B cell (primary cell): Measurements from ENCODE around the gene SLC17A8. TPM values are rescaled to one million over a fixed set of nuclear protein-coding genes. Genes with fewer than 3 reads are reported as not detected.

ENCODE experiments used
- ATAC-seq: fragments of 200-7000 bp; cut with Tn5 transposase; one replicate; pipeline ENCODE4 v1.10.0; 2021; ENCODE audit warnings: low read depth, mild to moderate bottlenecking, moderate number of reproducible peaks, moderate library complexity
- CTCF ChIA-PET: fragments of 350-600 bp; sonication (Branson Sonifier 250); formaldehyde crosslinking; loops from one replicate; lab custom pipeline; 2021; ENCODE audit warnings: antibody characterized with exemption, inconsistent platforms; lab: Charles Lee
- POLR2A ChIA-PET: fragments of 350-600 bp; sonication (Branson Sonifier 250); formaldehyde crosslinking; loops from one replicate; lab custom pipeline; 2021; ENCODE audit warnings: antibody characterized with exemption; lab: Charles Lee
- DNase-seq: peaks from one replicate; pipeline ENCODE4 v3.0.0; 2013
- H2AFZ ChIP-seq: 2 replicates; pipeline ENCODE4 v1.6.1; 2012; ENCODE audit warnings: mild to moderate bottlenecking, low read depth, low read length; ENCODE audit not compliant: insufficient read depth, poor library complexity, severe bottlenecking
- H3K27ac ChIP-seq, 2 donors: 1 replicate in 1 of 2; 2 replicates in 1 of 2; pipeline ENCODE4 v1.5.1; 2012 to 2013; ENCODE audit warnings: low read length in 2 of 2, mild to moderate bottlenecking in 2 of 2, moderate library complexity in 1 of 2
- H3K27me3 ChIP-seq, 4 experiments: fragments of 200-600 bp in 1 of 4; sonication (generic) in 1 of 4; replicated peaks in 1 of 4; 1 replicate in 2 of 4; 2 replicates in 2 of 4; pipeline versions ENCODE4 v1.6.1 to v1.7.0; 2013 to 2016; ENCODE audit warnings: low read length in 3 of 4, mild to moderate bottlenecking in 2 of 4, mixed read lengths in 1 of 4, moderate library complexity in 1 of 4; ENCODE audit not compliant: insufficient read depth in 4 of 4, control insufficient read depth in 3 of 4; ENCODE audit errors: control extremely low read depth in 1 of 4
- H3K36me3 ChIP-seq, 2 experiments: replicated peaks in 1 of 2; 1 replicate in 1 of 2; 2 replicates in 1 of 2; pipeline versions ENCODE4 v1.6.1 to v1.7.1; 2013; ENCODE audit warnings: low read length in 1 of 2; ENCODE audit not compliant: insufficient read depth in 2 of 2, control insufficient read depth in 1 of 2; ENCODE audit errors: control extremely low read depth in 1 of 2, extremely low read depth in 1 of 2
- H3K4me1 ChIP-seq, 2 donors: fragments of 200-600 bp in 1 of 2; sonication (generic) in 1 of 2; 1 replicate in 1 of 2; 2 replicates in 1 of 2; pipeline versions ENCODE4 v1.5.1 to v1.6.1; 2013 to 2017; ENCODE audit warnings: low read length in 2 of 2; ENCODE audit not compliant: control insufficient read depth in 2 of 2, insufficient read depth in 2 of 2
- H3K4me2 ChIP-seq: replicated peaks from 2 replicates; pipeline ENCODE3; 2012; ENCODE audit warnings: mild to moderate bottlenecking, low read depth, low read length; ENCODE audit not compliant: poor library complexity, severe bottlenecking
- H3K4me3 ChIP-seq, 5 experiments: fragments of 200-600 bp in 1 of 5; sonication (generic) in 1 of 5; 1 replicate in 3 of 5; 2 replicates in 2 of 5; pipeline versions ENCODE4 v1.5.1 to v1.7.0; 2011 to 2016; ENCODE audit warnings: low read length in 4 of 5, mild to moderate bottlenecking in 4 of 5, low read depth in 2 of 5, control low read depth in 1 of 5, moderate library complexity in 1 of 5; ENCODE audit not compliant: insufficient read depth in 1 of 5; ENCODE audit errors: control extremely low read depth in 1 of 5, extremely low read depth in 1 of 5
- H3K79me2 ChIP-seq: fragments of 200-600 bp; sonication (generic); one replicate; pipeline ENCODE4 v1.6.0; 2016; ENCODE audit warnings: low read length; ENCODE audit not compliant: control insufficient read depth, insufficient read depth
- H3K9ac ChIP-seq: fragments of 200-600 bp; sonication (generic); 2 replicates; pipeline ENCODE4 v1.6.1; 2017; ENCODE audit warnings: mild to moderate bottlenecking, low read length, moderate library complexity
- H3K9me3 ChIP-seq, 3 donors: one replicate each; pipeline versions ENCODE4 v1.6.1 to v1.7.1; 2013; ENCODE audit warnings: low read length in 2 of 3; ENCODE audit not compliant: control insufficient read depth in 2 of 3, insufficient read depth in 1 of 3; ENCODE audit errors: control extremely low read depth in 1 of 3
- H4K20me1 ChIP-seq: 2 replicates; pipeline ENCODE4 v1.6.0; 2012; ENCODE audit warnings: mild to moderate bottlenecking, low read length; ENCODE audit not compliant: insufficient read depth, control insufficient read depth, poor library complexity, severe bottlenecking
- H3K27ac Mint-ChIP-seq: one replicate; pipeline ENCODE4 v1.8.0; 2021; ENCODE audit warnings: mixed read lengths
- H3K27me3 Mint-ChIP-seq: one replicate; pipeline ENCODE4 v1.8.0; 2021; ENCODE audit warnings: mixed read lengths
- H3K4me1 Mint-ChIP-seq: one replicate; pipeline ENCODE4 v1.8.0; 2021; ENCODE audit warnings: mixed read lengths
- H3K4me3 Mint-ChIP-seq: one replicate; pipeline ENCODE4 v1.8.0; 2021; ENCODE audit warnings: mixed read lengths
- H3K9me3 Mint-ChIP-seq: one replicate; pipeline ENCODE4 v1.8.0; 2022; ENCODE audit warnings: mixed read lengths; ENCODE audit not compliant: insufficient read depth
- EZH2 ChIP-seq: IDR thresholded peaks from 2 replicates; pipeline ENCODE4 v1.6.1; 2012; ENCODE audit warnings: borderline replicate concordance, low read depth, mild to moderate bottlenecking, moderate library complexity, low read length; ENCODE audit not compliant: insufficient read depth, poor library complexity, severe bottlenecking
- WGBS: methylation state at CpG from one replicate; pipeline ENCODE4 v1.1.5; 2013; ENCODE audit warnings: missing lambda C conversion rate; ENCODE audit not compliant: insufficient coverage; 5-methylcytosine and 5-hydroxymethylcytosine counted together
- intact Hi-C: fragments of 100-400 bp; cut with micrococcal nuclease; formaldehyde crosslinking; loops from one replicate; pipeline ENCODE4 v1.10.0; 2022
- polyA plus RNA-seq: library from polyadenylated mRNA; depleted of rRNA; stranded (reverse); fragments of >200 nt; gene quantifications from 2 replicates; pipeline ENCODE4 v1.2.3, GENCODE V29; 2012
- total RNA-seq, 2 donors: library from RNA; stranded (reverse); fragments of 120-200 nt in 1 of 2; gene quantifications; 1 replicate in 1 of 2; 2 replicates in 1 of 2; pipeline versions ENCODE4 v1.2.3 to v1.2.4, GENCODE V29; 2013 to 2022
- TF ChIP-seq, protein P1 (sequence below): fragments of 200-600 bp; IDR thresholded peaks from one replicate; pipeline ENCODE4 v1.8.0; 2022; ENCODE audit warnings: antibody characterized with exemption, mild to moderate bottlenecking

The SLC17A8 gene
- total and polyA plus RNA-seq, 2 donors (not counting 1 experiment from before 2014, with no cell fraction given) = not detected

GRCh38 chr12:100443434-100443833, 86.6 kb downstream of the SLC17A8 start:
- ChIA-PET POLR2A (no interaction called here), CTCF (no interaction called here)
- no CpG with 5 or more reads among the region's 1 CpG for WGBS

DNA sequence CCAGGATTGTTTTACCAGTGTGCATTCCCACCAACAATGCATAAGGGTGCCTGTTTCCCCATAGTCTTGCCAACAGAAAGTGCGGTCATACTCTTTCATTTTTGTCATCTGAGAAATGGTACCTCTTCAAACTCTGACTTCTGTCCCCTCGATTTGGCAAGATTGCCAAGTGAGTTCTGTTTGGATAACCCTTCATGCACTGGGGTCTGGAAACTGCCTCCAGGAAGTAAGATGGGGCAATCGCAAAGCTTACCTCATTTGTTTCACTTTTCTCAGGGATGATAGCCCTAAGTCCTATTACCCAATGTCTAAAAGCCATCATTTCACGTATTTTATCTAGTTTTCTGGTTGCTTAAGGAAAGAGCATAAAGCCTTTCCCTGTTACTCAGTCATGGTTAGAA, 88.2 kb downstream of the SLC17A8 start:
- H2AFZ ChIP-seq = no peak overlapping the region
- no peak overlapping the region for H3K4me2 ChIP-seq

More at GRCh38 chr12:100443434-100443833, 86.6 kb downstream of the SLC17A8 start:
- H3K27ac Mint-ChIP-seq = no peak overlapping the region
- Histone ChIP-seq H2AFZ (no peak overlapping the region), H3K4me2 (no peak overlapping the region), H3K36me3 (no peaks in the 10 kb centered on the region), H3K4me3 (no peak overlapping the region), H4K20me1 (no peaks in the 10 kb centered on the region), H3K27ac (no peak overlapping the region), H3K9ac (no peak overlapping the region), H3K27me3 (peaks cover 0 to 3% (median 0%) of the 10 kb centered on the region in 4 experiments), H3K9me3 (no peaks in the 10 kb centered on the region), H3K79me2 (no peaks in the 10 kb centered on the region), H3K4me1 (no peaks in the 10 kb centered on the region)
- H3K27me3 Mint-ChIP-seq = peaks cover 13% of the 10 kb centered on the region
- TF ChIP-seq, protein P1, sequence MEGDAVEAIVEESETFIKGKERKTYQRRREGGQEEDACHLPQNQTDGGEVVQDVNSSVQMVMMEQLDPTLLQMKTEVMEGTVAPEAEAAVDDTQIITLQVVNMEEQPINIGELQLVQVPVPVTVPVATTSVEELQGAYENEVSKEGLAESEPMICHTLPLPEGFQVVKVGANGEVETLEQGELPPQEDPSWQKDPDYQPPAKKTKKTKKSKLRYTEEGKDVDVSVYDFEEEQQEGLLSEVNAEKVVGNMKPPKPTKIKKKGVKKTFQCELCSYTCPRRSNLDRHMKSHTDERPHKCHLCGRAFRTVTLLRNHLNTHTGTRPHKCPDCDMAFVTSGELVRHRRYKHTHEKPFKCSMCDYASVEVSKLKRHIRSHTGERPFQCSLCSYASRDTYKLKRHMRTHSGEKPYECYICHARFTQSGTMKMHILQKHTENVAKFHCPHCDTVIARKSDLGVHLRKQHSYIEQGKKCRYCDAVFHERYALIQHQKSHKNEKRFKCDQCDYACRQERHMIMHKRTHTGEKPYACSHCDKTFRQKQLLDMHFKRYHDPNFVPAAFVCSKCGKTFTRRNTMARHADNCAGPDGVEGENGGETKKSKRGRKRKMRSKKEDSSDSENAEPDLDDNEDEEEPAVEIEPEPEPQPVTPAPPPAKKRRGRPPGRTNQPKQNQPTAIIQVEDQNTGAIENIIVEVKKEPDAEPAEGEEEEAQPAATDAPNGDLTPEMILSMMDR = no peak
- TF ChIP-seq EZH2 = no peak
- DNase-seq = no peak
- intact Hi-C loops = no loop called here
- ATAC-seq = no peak
- no peak overlapping the region for H3K4me3 Mint-ChIP-seq
- H3K9me3 Mint-ChIP-seq = no peaks in the 10 kb centered on the region
- H3K4me1 Mint-ChIP-seq = no peaks in the 10 kb centered on the region

More for the DNA sequence above, 88.2 kb downstream of the SLC17A8 start:
- no peak overlapping the region for H3K9ac ChIP-seq
- 100% methylated on average over 1 of the region's 4 CpGs for WGBS
- no peaks in the 10 kb centered on the region for H3K4me1 ChIP-seq
- TF ChIP-seq, protein P1 = no peak
- no peak for TF ChIP-seq EZH2
- H4K20me1 ChIP-seq = no peaks in the 10 kb centered on the region
- ATAC-seq = no peak
- H3K79me2 ChIP-seq = no peaks in the 10 kb centered on the region
- no peak overlapping the region for H3K4me3 Mint-ChIP-seq
- intact Hi-C loops = no loop called here
- DNase-seq = no peak
- no peaks in the 10 kb centered on the region for H3K4me1 Mint-ChIP-seq
- H3K27me3 Mint-ChIP-seq = peaks cover 13% of the 10 kb centered on the region
- peaks cover 0 to 3% (median 0%) of the 10 kb centered on the region in 4 experiments for H3K27me3 ChIP-seq
- H3K4me3 ChIP-seq = no peak overlapping the region
- H3K27ac ChIP-seq = no peak overlapping the region
- H3K27ac Mint-ChIP-seq = no peak overlapping the region
- POLR2A ChIA-PET = no interaction called here
- no peaks in the 10 kb centered on the region for H3K9me3 Mint-ChIP-seq
- H3K36me3 ChIP-seq = no peaks in the 10 kb centered on the region
- CTCF ChIA-PET = no interaction called here
- no peaks in the 10 kb centered on the region for H3K9me3 ChIP-seq
